Measurements from ENCODE around the gene GCDH. TPM values are rescaled to one million over a fixed set of nuclear protein-coding genes. Genes with fewer than 3 reads are reported as not detected.
A peak's percentile ranks its signal among the peaks of the same experiment; 100 is the strongest.

GCDH gene
- total RNA-seq, 2 donors from 2014 or later = 58.1 to 62.9 TPM

- peak; percentile 98 for DNase-seq
- Histone ChIP-seq H3K9me3 (ENCODE audit: control insufficient read depth, low read length) (peaks cover 18% of the 10 kb centered on the region), H3K4me3 (ENCODE audit: low read length) (peak within 1 kb of the TSS; percentile 91), H3K4me1 (ENCODE audit: control insufficient read depth, insufficient read depth, low read length) (no peaks in the 10 kb centered on the region), H3K27me3 (ENCODE audit: control insufficient read depth, insufficient read depth, low read length, poor library complexity, severe bottlenecking) (peaks cover 20% of the 10 kb centered on the region), H3K9ac (ENCODE audit: extremely low read depth, low read length, poor library complexity, severe bottlenecking) (peak within 1 kb of the TSS; percentile 74), H3K36me3 (ENCODE audit: control insufficient read depth, insufficient read depth, low read length) (peaks cover 4% of the 10 kb centered on the region), H3K27ac (ENCODE audit: low read depth, low read length) (peak within 1 kb of the TSS; percentile 32)
- Mint-ChIP-seq H3K36me3 (ENCODE audit: low read depth) (peaks cover 9% of the 10 kb centered on the region), H3K9me3 (peaks cover 26% of the 10 kb centered on the region), H3K4me3 (peak within 1 kb of the TSS; percentile 76), H3K27ac (peak within 1 kb of the TSS; percentile 93), H3K4me1 (peaks cover 3% of the 10 kb centered on the region), H3K27me3 (ENCODE audit: insufficient read depth) (peaks cover 28% of the 10 kb centered on the region)
- no peak for TF ChIP-seq CTCF (conservative IDR thresholded peaks at IDR 0.05)
- 0 to 1% methylated on average over 33 to 38 of the region's 38 CpGs for WGBS, 2 experiments (ENCODE audit: insufficient coverage in 1 of 2, insufficient read length in 1 of 2)
Measured at GRCh38 chr19:12881172-12881808, 9.7 kb upstream of the GCDH start, which contains the start of gene DNASE2. Gene DNASE2, minus strand, starts transcription at chr19:12881449. Its CDS starts 74 bp downstream, at chr19:12881375.

GRCh38 chr19:12882589-12882988, 8.4 kb upstream of the GCDH start:
- Mint-ChIP-seq H3K4me3 (peak overlapping the region; percentile 76), H3K9me3 (peaks cover 26% of the 10 kb centered on the region), H3K27me3 (ENCODE audit: insufficient read depth) (peaks cover 36% of the 10 kb centered on the region), H3K27ac (no peak overlapping the region), H3K4me1 (peaks cover 10% of the 10 kb centered on the region), H3K36me3 (ENCODE audit: low read depth) (peaks cover 9% of the 10 kb centered on the region)
- WGBS, 2 experiments (ENCODE audit: insufficient coverage in 1 of 2, insufficient read length in 1 of 2) = 87 to 100% methylated on average over 2 to 3 of the region's 3 CpGs
- H3K27me3 ChIP-seq (ENCODE audit: control insufficient read depth, insufficient read depth, low read length, poor library complexity, severe bottlenecking) = peaks cover 30% of the 10 kb centered on the region
- H3K9me3 ChIP-seq (ENCODE audit: control insufficient read depth, low read length) = peaks cover 18% of the 10 kb centered on the region
- no peak for DNase-seq
- no peaks in the 10 kb centered on the region for H3K4me1 ChIP-seq (ENCODE audit: control insufficient read depth, insufficient read depth, low read length)
- no peak overlapping the region for H3K4me3 ChIP-seq (ENCODE audit: low read length)
- no peak for TF ChIP-seq CTCF (conservative IDR thresholded peaks at IDR 0.05)
- H3K36me3 ChIP-seq (ENCODE audit: control insufficient read depth, insufficient read depth, low read length) = peaks cover 4% of the 10 kb centered on the region
- H3K9ac ChIP-seq (ENCODE audit: extremely low read depth, low read length, poor library complexity, severe bottlenecking) = no peak overlapping the region
- no peak overlapping the region for H3K27ac ChIP-seq (ENCODE audit: low read depth, low read length)

GRCh38 chr19:12884202-12884601, 6.8 kb upstream of the GCDH start:
- peaks cover 40% of the 10 kb centered on the region for H3K27me3 Mint-ChIP-seq (ENCODE audit: insufficient read depth)
- no peak overlapping the region for H3K4me3 Mint-ChIP-seq
- H3K4me3 ChIP-seq (ENCODE audit: low read length) = peak overlapping the region; percentile 77
- H3K27ac ChIP-seq (ENCODE audit: low read depth, low read length) = no peak overlapping the region
- peaks cover 10% of the 10 kb centered on the region for H3K4me1 Mint-ChIP-seq
- 91 to 96% methylated on average over 2 to 3 of the region's 3 CpGs for WGBS, 2 experiments (ENCODE audit: insufficient coverage in 1 of 2, insufficient read length in 1 of 2)
- H3K27me3 ChIP-seq (ENCODE audit: control insufficient read depth, insufficient read depth, low read length, poor library complexity, severe bottlenecking) = peaks cover 37% of the 10 kb centered on the region
- H3K9ac ChIP-seq (ENCODE audit: extremely low read depth, low read length, poor library complexity, severe bottlenecking) = no peak overlapping the region
- peaks cover 18% of the 10 kb centered on the region for H3K9me3 ChIP-seq (ENCODE audit: control insufficient read depth, low read length)
- H3K36me3 ChIP-seq (ENCODE audit: control insufficient read depth, insufficient read depth, low read length) = no peaks in the 10 kb centered on the region
- H3K27ac Mint-ChIP-seq = no peak overlapping the region
- no peaks in the 10 kb centered on the region for H3K36me3 Mint-ChIP-seq (ENCODE audit: low read depth)
- DNase-seq = no peak
- no peaks in the 10 kb centered on the region for H3K4me1 ChIP-seq (ENCODE audit: control insufficient read depth, insufficient read depth, low read length)
- peaks cover 26% of the 10 kb centered on the region for H3K9me3 Mint-ChIP-seq
- no peak for TF ChIP-seq CTCF (conservative IDR thresholded peaks at IDR 0.05)
